ENCODE results near the gene BRK1. TPM values are rescaled to one million over a fixed set of nuclear protein-coding genes. Genes with fewer than 3 reads are reported as not detected.
A peak's percentile ranks its signal among the peaks of the same experiment; 100 is the strongest.

BRK1 gene
- total and polyA plus RNA-seq, 10 of the 15 experiments (the other 5 are each of a cell fraction or from before 2014, with no cell fraction given), result 97.8 to 457 (median 203) TPM

DNA sequence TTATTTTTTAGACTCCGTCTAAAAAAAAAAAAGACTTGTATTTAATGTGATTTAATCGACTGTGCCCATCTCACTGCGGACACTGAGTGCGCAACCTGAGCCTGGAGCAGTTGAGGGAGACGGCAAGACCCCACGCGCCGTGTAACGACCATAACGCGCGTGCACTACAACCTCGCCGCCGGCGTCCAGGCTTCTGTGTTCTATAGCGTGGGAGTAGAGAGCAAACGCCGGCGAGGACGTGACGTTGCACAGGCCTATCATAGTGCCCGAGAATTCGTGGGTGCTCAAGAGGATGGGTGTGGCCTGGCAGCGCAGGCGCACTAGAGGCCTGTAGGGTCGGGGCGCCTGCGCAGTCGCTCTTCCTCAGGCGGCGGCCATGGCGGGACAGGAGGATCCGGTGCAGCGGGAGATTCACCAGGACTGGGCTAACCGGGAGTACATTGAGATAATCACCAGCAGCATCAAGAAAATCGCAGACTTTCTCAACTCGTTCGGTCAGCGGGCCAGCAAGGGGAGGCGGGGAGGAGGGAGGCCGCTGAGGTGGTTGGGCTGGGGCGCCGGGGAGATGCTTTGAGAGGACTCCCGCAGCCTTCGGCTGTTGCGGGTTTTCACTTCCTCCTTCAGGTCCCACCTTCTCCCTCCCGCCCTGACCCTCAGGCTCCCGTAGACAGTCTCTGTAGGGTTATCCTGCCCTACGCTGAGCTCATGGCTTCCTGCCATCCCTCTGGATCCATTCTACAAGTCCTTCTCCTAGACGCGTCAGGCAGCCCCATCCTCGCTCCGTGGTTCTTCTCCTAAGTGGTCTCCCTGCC, at the start of gene BRK1 (continued):
- TF ChIP-seq, protein P1, sequence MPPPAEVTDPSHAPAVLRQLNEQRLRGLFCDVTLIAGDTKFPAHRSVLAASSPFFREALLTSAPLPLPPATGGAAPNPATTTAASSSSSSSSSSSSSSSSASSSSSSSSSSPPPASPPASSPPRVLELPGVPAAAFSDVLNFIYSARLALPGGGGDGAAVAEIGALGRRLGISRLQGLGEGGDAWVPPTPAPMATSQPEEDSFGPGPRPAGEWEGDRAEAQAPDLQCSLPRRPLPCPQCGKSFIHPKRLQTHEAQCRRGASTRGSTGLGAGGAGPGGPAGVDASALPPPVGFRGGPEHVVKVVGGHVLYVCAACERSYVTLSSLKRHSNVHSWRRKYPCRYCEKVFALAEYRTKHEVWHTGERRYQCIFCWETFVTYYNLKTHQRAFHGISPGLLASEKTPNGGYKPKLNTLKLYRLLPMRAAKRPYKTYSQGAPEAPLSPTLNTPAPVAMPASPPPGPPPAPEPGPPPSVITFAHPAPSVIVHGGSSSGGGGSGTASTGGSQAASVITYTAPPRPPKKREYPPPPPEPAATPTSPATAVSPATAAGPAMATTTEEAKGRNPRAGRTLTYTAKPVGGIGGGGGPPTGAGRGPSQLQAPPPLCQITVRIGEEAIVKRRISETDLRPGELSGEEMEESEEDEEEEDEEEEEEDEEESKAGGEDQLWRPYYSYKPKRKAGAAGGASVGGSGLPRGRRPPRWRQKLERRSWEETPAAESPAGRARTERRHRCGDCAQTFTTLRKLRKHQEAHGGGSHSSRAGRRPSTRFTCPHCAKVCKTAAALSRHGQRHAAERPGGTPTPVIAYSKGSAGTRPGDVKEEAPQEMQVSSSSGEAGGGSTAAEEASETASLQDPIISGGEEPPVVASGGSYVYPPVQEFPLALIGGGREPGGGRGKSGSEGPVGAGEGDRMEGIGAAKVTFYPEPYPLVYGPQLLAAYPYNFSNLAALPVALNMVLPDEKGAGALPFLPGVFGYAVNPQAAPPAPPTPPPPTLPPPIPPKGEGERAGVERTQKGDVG (CRISPR knock-in tag; IDR thresholded peaks at IDR 0.05), result no peak
- peak; percentile 75 for TF ChIP-seq IKZF1 (conservative IDR thresholded peaks at IDR 0.05)
- TF ChIP-seq SIN3A (IDR thresholded peaks at IDR 0.05; ENCODE audit: low read depth, low read length), result no peak; the same call in 1 of the 2 replicates
- TF ChIP-seq STAT1 (conservative IDR thresholded peaks at IDR 0.05), result peak; percentile 79; the same call in 1 of the 2 replicates
- TF ChIP-seq BACH1 (IDR thresholded peaks at IDR 0.05; ENCODE audit: borderline replicate concordance), result no peak; the same call in 1 of the 2 replicates
- TF ChIP-seq POLR2AphosphoS2 (IDR thresholded peaks at IDR 0.05; ENCODE audit: low read depth, low read length), result 0 out of 2 replicates have a peak, but pooled peaks have one; percentile 69
- TF ChIP-seq RUNX3 (IDR thresholded peaks at IDR 0.05; ENCODE audit: low read length), result peak; percentile 67
- TF ChIP-seq SPI1 (IDR thresholded peaks at IDR 0.05; ENCODE audit: borderline replicate concordance, insufficient read depth, low read depth, low read length), result peak; percentile 93
- TF ChIP-seq KDM1A (IDR thresholded peaks at IDR 0.05; ENCODE audit: borderline replicate concordance), result no peak
- TF ChIP-seq, protein P2, sequence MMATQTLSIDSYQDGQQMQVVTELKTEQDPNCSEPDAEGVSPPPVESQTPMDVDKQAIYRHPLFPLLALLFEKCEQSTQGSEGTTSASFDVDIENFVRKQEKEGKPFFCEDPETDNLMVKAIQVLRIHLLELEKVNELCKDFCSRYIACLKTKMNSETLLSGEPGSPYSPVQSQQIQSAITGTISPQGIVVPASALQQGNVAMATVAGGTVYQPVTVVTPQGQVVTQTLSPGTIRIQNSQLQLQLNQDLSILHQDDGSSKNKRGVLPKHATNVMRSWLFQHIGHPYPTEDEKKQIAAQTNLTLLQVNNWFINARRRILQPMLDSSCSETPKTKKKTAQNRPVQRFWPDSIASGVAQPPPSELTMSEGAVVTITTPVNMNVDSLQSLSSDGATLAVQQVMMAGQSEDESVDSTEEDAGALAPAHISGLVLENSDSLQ (IDR thresholded peaks at IDR 0.05), result 0 out of 2 replicates have a peak, but pooled peaks have one; percentile 47
- TF ChIP-seq CEBPB (IDR thresholded peaks at IDR 0.05; ENCODE audit: borderline replicate concordance in 1 of 2, low read depth in 2 of 2, low read length in 2 of 2), result no peak
- TF ChIP-seq, protein P3, sequence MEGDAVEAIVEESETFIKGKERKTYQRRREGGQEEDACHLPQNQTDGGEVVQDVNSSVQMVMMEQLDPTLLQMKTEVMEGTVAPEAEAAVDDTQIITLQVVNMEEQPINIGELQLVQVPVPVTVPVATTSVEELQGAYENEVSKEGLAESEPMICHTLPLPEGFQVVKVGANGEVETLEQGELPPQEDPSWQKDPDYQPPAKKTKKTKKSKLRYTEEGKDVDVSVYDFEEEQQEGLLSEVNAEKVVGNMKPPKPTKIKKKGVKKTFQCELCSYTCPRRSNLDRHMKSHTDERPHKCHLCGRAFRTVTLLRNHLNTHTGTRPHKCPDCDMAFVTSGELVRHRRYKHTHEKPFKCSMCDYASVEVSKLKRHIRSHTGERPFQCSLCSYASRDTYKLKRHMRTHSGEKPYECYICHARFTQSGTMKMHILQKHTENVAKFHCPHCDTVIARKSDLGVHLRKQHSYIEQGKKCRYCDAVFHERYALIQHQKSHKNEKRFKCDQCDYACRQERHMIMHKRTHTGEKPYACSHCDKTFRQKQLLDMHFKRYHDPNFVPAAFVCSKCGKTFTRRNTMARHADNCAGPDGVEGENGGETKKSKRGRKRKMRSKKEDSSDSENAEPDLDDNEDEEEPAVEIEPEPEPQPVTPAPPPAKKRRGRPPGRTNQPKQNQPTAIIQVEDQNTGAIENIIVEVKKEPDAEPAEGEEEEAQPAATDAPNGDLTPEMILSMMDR (IDR thresholded peaks at IDR 0.05 in 2 of 3, conservative IDR thresholded peaks at IDR 0.05 in 1 of 3; ENCODE audit: control insufficient read depth in 2 of 3, extremely low read depth in 1 of 3, insufficient read depth in 1 of 3, low read depth in 3 of 3, low read length in 3 of 3), result no peak
- TF ChIP-seq CBFB (IDR thresholded peaks at IDR 0.05; ENCODE audit: low read depth), result peak; percentile 80; the same call in 1 of the 2 replicates
- TF ChIP-seq SREBF2 (IDR thresholded peaks at IDR 0.05; ENCODE audit: low read length), result no peak
- TF ChIP-seq IKZF2 (IDR thresholded peaks at IDR 0.05), result peak in 1 of 2 experiments; percentile 55; a peak in 2 of 4 replicates
- no peak for TF ChIP-seq YBX1 (IDR thresholded peaks at IDR 0.05)
- TF ChIP-seq HCFC1 (IDR thresholded peaks at IDR 0.05; ENCODE audit: low read length), result peak; percentile 45; the same call in 1 of the 2 replicates
- TF ChIP-seq ZNF207 (IDR thresholded peaks at IDR 0.05; ENCODE audit: borderline replicate concordance), result peak; percentile 68; the same call in 1 of the 2 replicates
- TF ChIP-seq BHLHE40 (IDR thresholded peaks at IDR 0.05; ENCODE audit: borderline replicate concordance in 1 of 2, low read depth in 2 of 2, low read length in 1 of 2), result peak; percentile 37 to 66; a peak in 2 of 4 replicates
- no peak for TF ChIP-seq NR2C2 (IDR thresholded peaks at IDR 0.05; ENCODE audit: borderline replicate concordance, control insufficient read depth, insufficient read length, low read depth)

Data from GM12878 (cell line).